Brain microvascular endothelial cell (primary cell): ENCODE measurements around the gene SCUBE3.
A peak's percentile ranks its signal among the peaks of the same experiment; 100 is the strongest.

Source experiments
- DNase-seq: peaks from one replicate; pipeline ENCODE4 v3.0.0-alpha.2; 2020
- H3K27ac ChIP-seq: fragments of 250-450 bp; sonication (Bioruptor Pico); 2 replicates; pipeline ENCODE4 v1.5.1; 2020; ENCODE audit warnings: mild to moderate bottlenecking, moderate library complexity
- H3K27me3 ChIP-seq: fragments of 250-450 bp; sonication (Bioruptor Pico); replicated peaks from 2 replicates; pipeline ENCODE4 v1.5.1; 2020; ENCODE audit warnings: mild to moderate bottlenecking
- H3K36me3 ChIP-seq: fragments of 250-450 bp; sonication (Bioruptor Pico); replicated peaks from 2 replicates; pipeline ENCODE4 v1.5.1; 2020; ENCODE audit warnings: mild to moderate bottlenecking
- H3K4me3 ChIP-seq: 2 replicates; pipeline ENCODE4 v1.5.1; 2011; ENCODE audit warnings: low read depth, mild to moderate bottlenecking, control low read depth, low read length, moderate library complexity
- in situ Hi-C: cut with HindIII; loops from 2 replicates; pipeline ENCODE4 v1.10.0; 2017; ENCODE audit warnings: low sequenced_read_pairs, low pct_ligation_motif_present
- TF ChIP-seq, protein P1 (sequence below): IDR thresholded peaks from 2 replicates; pipeline ENCODE4 v1.5.1; 2011; ENCODE audit warnings: low read depth, mild to moderate bottlenecking, moderate library complexity, low read length, control low read depth, inconsistent platforms; ENCODE audit errors: missing control alignments

The SCUBE3 gene

GRCh38 chr6:35177596-35177995, 36.2 kb upstream of the SCUBE3 start:
- H3K27ac ChIP-seq, result peak overlapping the region; percentile 46
- in situ Hi-C loops, result no loop called here
- TF ChIP-seq, protein P1, sequence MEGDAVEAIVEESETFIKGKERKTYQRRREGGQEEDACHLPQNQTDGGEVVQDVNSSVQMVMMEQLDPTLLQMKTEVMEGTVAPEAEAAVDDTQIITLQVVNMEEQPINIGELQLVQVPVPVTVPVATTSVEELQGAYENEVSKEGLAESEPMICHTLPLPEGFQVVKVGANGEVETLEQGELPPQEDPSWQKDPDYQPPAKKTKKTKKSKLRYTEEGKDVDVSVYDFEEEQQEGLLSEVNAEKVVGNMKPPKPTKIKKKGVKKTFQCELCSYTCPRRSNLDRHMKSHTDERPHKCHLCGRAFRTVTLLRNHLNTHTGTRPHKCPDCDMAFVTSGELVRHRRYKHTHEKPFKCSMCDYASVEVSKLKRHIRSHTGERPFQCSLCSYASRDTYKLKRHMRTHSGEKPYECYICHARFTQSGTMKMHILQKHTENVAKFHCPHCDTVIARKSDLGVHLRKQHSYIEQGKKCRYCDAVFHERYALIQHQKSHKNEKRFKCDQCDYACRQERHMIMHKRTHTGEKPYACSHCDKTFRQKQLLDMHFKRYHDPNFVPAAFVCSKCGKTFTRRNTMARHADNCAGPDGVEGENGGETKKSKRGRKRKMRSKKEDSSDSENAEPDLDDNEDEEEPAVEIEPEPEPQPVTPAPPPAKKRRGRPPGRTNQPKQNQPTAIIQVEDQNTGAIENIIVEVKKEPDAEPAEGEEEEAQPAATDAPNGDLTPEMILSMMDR, result no peak
- H3K27me3 ChIP-seq, result no peaks in the 10 kb centered on the region
- DNase-seq, result no peak
- H3K4me3 ChIP-seq, result no peak overlapping the region
- no peaks in the 10 kb centered on the region for H3K36me3 ChIP-seq

DNA sequence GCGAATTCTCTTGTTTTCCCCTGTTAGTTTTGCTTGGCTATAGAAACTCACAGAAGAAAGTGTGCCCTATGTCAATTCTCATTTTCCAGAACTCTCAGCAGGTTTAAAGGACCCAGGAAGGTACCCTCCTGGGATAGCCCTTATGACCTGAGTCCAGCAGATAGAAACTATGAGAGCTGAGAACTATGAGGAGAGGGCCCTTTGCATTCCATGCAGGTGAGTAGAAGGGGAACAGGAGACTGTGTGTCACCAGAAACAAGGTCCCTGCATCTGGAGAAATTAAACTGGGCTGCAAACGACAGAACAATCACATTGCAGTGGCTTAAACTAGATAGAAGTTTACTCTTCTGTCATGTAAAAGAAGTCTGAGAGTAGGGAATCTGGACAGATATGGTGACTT, 35.7 kb upstream of the SCUBE3 start:
- DNase-seq, result no peak
- H3K4me3 ChIP-seq, result no peak overlapping the region
- no peak overlapping the region for H3K27ac ChIP-seq
- no peaks in the 10 kb centered on the region for H3K36me3 ChIP-seq
- TF ChIP-seq, protein P1, result no peak
- in situ Hi-C loops, result no loop called here
- H3K27me3 ChIP-seq, result no peaks in the 10 kb centered on the region

GRCh38 chr6:35178932-35179832, 34.6 kb upstream of the SCUBE3 start:
- H3K27me3 ChIP-seq, result no peaks in the 10 kb centered on the region
- H3K4me3 ChIP-seq, result no peak overlapping the region
- TF ChIP-seq, protein P1, result peak; percentile 5
- H3K27ac ChIP-seq, result no peak overlapping the region
- in situ Hi-C loops, result no loop called here
- no peaks in the 10 kb centered on the region for H3K36me3 ChIP-seq
- DNase-seq, result no peak

DNA sequence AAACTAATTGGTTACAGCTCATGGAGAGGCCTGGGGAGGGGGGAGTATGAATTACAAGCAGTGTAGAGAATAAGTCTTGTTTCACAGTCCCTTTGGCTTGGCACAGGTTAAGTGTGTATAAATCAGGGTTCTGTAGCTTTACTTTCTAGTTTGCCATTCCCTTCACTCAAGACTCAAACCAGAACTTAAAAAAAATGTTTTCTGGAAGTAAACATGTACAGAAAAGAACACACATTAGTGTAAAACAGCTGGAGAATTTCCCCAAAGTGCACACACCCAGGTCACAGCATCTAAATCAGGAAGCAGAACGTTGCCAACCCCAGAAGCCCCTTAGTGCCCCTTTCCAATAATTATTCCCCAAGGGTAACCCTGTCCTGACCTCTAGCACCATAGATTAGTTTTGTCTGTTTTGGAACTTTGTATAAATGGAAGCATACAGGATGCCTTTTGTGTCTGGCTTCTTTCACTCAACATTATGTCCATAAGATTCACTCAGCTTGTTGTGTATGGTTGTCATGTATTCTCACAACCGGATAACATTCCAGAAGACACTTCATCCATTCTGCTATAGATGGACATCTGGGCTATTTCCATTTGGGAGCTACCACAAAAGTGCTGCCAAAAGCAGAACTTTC, 33.7 kb upstream of the SCUBE3 start:
- Histone ChIP-seq H3K27ac (no peak overlapping the region), H3K27me3 (no peaks in the 10 kb centered on the region), H3K4me3 (no peak overlapping the region), H3K36me3 (no peaks in the 10 kb centered on the region)
- in situ Hi-C loops, result no loop called here
- no peak for DNase-seq
- TF ChIP-seq, protein P1, result no peak

DNA sequence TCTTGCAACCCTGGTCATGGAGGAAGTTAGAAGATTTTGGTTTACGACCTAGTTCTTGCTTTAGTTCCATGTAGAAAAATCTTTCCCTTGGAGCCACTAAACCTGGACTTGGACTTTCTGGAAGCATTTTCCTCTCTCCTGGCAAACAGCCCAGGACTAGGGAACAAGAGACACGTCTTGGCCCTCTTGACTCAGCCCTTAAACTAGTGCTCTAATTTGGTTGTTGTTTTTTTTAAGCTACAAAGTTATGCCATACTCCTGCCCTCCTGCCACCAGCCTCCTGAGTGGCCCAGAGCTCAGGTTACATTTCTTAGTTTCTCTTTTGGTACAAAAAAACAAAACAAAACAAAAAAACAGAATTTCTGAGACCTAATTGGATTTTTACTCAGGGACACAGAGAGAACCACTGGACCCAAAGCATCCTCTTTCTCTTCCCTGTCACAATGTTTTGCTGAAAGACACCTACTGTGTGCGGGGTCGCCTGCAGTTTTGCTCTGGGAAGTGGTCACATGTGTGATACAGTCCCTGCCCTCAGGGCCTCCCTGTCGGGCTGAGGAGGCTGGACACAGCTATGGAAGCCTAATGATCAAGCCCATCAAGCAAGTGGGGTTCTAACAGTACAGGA, 32.3 kb upstream of the SCUBE3 start:
- Histone ChIP-seq H3K27ac (peak overlapping the region; percentile 77), H3K4me3 (no peak overlapping the region), H3K36me3 (no peaks in the 10 kb centered on the region), H3K27me3 (no peaks in the 10 kb centered on the region)
- DNase-seq, result no peak
- in situ Hi-C loops, result no loop called here
- TF ChIP-seq, protein P1, result no peak
